Lung (tissue), 12 donors: ENCODE data around the gene SLC25A21. TPM values are rescaled to one million over a fixed set of nuclear protein-coding genes. Genes with fewer than 3 reads are reported as not detected.
"Not testable (repeated sequence)": the region's sequence is repeated elsewhere in the genome, so short reads cannot be mapped to it uniquely, and the experiment has no call there.

Experiments
- ATAC-seq: fragments of 200-7000 bp; cut with Tn5 transposase; one replicate; pipeline ENCODE4 v1.9.1; 2020; ENCODE audit warnings: moderate number of reproducible peaks; ENCODE audit not compliant: insufficient read depth, low FRiP score
- DNase-seq, 3 donors: peaks; one replicate each; pipeline ENCODE4 v3.0.0-alpha.2; 2013 to 2017
- H3K27ac ChIP-seq, 2 donors: one replicate each; pipeline ENCODE4 v1.5.1; 2013; ENCODE audit warnings: mild to moderate bottlenecking in 2 of 2, moderate library complexity in 2 of 2, control low read depth in 1 of 2, inconsistent platforms in 1 of 2, low read depth in 1 of 2, low read length in 1 of 2
- H3K27me3 ChIP-seq, 3 donors: one replicate each; pipeline ENCODE4 v1.5.1; 2013; ENCODE audit warnings: low read length in 2 of 3; ENCODE audit not compliant: control insufficient read depth in 3 of 3, insufficient read depth in 3 of 3
- H3K36me3 ChIP-seq, 4 donors: one replicate each; pipeline ENCODE4 v1.5.1; 2013; ENCODE audit warnings: low read length in 4 of 4, mild to moderate bottlenecking in 1 of 4, moderate library complexity in 1 of 4; ENCODE audit not compliant: control insufficient read depth in 4 of 4, insufficient read depth in 4 of 4
- H3K4me1 ChIP-seq, 5 donors: one replicate each; pipeline ENCODE4 v1.5.1; 2013; ENCODE audit warnings: low read length in 5 of 5, mild to moderate bottlenecking in 2 of 5, moderate library complexity in 1 of 5; ENCODE audit not compliant: control insufficient read depth in 5 of 5, insufficient read depth in 5 of 5
- H3K4me3 ChIP-seq: one replicate; pipeline ENCODE4 v1.5.1; 2013; ENCODE audit warnings: mild to moderate bottlenecking, control low read depth, moderate library complexity
- H3K9ac ChIP-seq, 2 donors: one replicate each; pipeline ENCODE4 v1.5.1; 2013; ENCODE audit warnings: low read length in 2 of 2, control low read depth in 1 of 2; ENCODE audit not compliant: insufficient read depth in 1 of 2
- H3K9me3 ChIP-seq, 4 donors: one replicate each; pipeline ENCODE4 v1.5.1; 2013; ENCODE audit warnings: low read length in 3 of 4, mild to moderate bottlenecking in 1 of 4, moderate library complexity in 1 of 4; ENCODE audit not compliant: control insufficient read depth in 4 of 4, insufficient read depth in 3 of 4
- CTCF ChIP-seq: IDR thresholded peaks from 2 replicates; pipeline ENCODE4 v1.5.1; 2012; ENCODE audit warnings: mild to moderate bottlenecking; ENCODE audit errors: control extremely low read depth, extremely low read depth
- whole genome bisulfite sequencing, 2 donors: extraction: QIAGEN DNeasy Blood & Tissue Kit; methylation state at CpG; one replicate each; pipeline ENCODE4 v1.1.7; 2013; 5-methylcytosine and 5-hydroxymethylcytosine counted together
- polyA plus RNA-seq, 2 donors: library from polyadenylated mRNA; stranded (reverse); fragments of 200-250 nt; gene quantifications; one replicate each; pipeline ENCODE4 v1.2.1, GENCODE V29; 2013
- total RNA-seq, 2 donors: library from RNA; depleted of rRNA in 1 of 2; stranded (reverse); fragments of >200 nt in 1 of 2; gene quantifications; one replicate each; pipeline ENCODE4 v1.2.1, GENCODE V29; 2014 to 2021
- donor health status: control.
- donor health status: control.
- donor health status: Bipolar disorder and iron deficiency.
- donor health status: healthy.
- donor health status: DM: yes; HTN: yes; CAD: no.

Gene SLC25A21
- total and polyA plus RNA-seq, 4 donors = 0.23 to 2.6 (median 0.42) TPM

DNA sequence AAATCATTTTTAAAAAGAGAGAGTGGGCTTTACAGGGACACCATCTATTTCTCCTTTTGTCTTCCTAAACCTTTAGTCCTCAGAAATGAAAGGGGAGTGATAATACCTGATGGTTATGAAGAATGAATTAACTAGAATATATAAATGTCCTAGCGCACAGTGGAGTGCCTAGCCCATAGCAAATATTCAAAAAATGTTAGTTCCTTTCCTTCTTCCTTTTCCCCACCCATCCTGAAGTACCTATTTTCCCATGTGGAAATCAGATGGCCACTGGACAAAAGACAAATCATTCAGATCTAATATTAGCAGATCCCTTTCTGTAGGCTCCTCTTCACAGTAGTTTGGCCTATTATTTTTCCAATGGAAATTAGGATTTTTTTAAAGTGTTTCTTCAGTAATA lies 90.0 kb downstream of the SLC25A21 start:
- ATAC-seq = no peak
- no peak for TF ChIP-seq CTCF
- Histone ChIP-seq H3K9me3 (no peaks in the 10 kb centered on the region), H3K36me3 (no peaks in the 10 kb centered on the region), H3K27me3 (no peaks in the 10 kb centered on the region), H3K4me1 (no peaks in the 10 kb centered on the region), H3K9ac (no peak overlapping the region), H3K4me3 (no peak overlapping the region), H3K27ac (no peak overlapping the region)
- WGBS, 2 donors = 0% methylated on average over 1 of the region's 1 CpG
- DNase-seq = no peak

DNA sequence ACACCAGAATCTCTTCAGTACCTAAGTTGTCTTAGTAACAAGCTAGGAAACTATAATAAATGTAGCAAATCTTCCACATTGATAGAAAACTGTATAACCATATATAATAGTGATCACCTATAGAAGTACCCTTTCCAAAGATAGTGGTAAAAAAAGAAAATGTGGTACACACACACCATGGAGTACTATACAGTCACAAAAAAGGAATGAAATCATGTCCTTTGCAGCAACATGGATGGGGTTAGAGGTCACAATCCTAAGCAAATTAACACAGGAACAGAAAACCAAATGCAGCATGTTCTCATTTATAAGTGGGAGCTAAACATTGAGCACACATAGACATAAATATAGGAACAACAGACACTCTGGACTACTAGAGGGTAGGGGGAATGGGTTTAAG lies 90.5 kb downstream of the SLC25A21 start:
- Histone ChIP-seq H3K36me3 (no peaks in the 10 kb centered on the region), H3K27ac (no peak overlapping the region), H3K9ac (no peak overlapping the region), H3K4me1 (no peaks in the 10 kb centered on the region), H3K27me3 (no peaks in the 10 kb centered on the region), H3K9me3 (no peaks in the 10 kb centered on the region), H3K4me3 (no peak overlapping the region)
- ATAC-seq = no peak
- no peak for DNase-seq
- no peak for TF ChIP-seq CTCF

GRCh38 chr14:37081218-37081617 lies 91.2 kb downstream of the SLC25A21 start:
- Histone ChIP-seq H3K4me1 (no peaks in the 10 kb centered on the region), H3K9me3 (no peaks in the 10 kb centered on the region), H3K9ac (no peak overlapping the region), H3K4me3 (no peak overlapping the region), H3K27ac (no peak overlapping the region), H3K36me3 (no peaks in the 10 kb centered on the region), H3K27me3 (no peaks in the 10 kb centered on the region)
- TF ChIP-seq CTCF = no peak
- 88 to 93% methylated on average over 2 of the region's 2 CpGs for WGBS, 2 donors
- ATAC-seq (no peak), DNase-seq (no peak)

DNA sequence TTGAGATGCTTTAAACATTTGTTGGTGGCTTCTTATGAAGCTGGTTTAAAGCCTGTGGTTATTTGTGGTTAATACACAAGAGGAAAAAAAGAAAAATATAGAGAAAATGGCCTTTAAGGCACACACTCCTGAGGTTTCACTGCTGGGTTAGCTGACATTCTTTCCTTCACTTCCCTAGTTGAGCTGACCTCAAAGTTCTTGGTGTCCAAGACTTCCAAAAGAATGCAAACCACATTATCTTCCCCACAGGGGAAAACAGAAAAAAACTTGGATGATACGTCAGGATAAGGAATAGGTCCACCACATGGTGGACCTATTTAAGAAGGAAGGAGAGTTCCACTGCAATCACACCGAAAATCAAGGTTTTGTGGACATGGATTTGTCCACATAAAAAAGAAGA lies 94.3 kb downstream of the SLC25A21 start:
- WGBS, 2 donors = 61 to 80% methylated on average over 2 of the region's 2 CpGs
- ATAC-seq (no peak), DNase-seq (no peak)
- Histone ChIP-seq H3K4me1 (no peaks in the 10 kb centered on the region), H3K9me3 (no peaks in the 10 kb centered on the region), H3K9ac (no peak overlapping the region), H3K36me3 (no peaks in the 10 kb centered on the region), H3K27ac (no peak overlapping the region), H3K4me3 (no peak overlapping the region), H3K27me3 (no peaks in the 10 kb centered on the region)
- TF ChIP-seq CTCF = no peak

GRCh38 chr14:37074320-37074719 lies 98.1 kb downstream of the SLC25A21 start:
- DNase-seq = peak in 2 of 3 donors; percentile 33 to 59
- WGBS, 2 donors = 69 to 74% methylated on average over 4 of the region's 4 CpGs

More at GRCh38 chr14:37074320-37074719, 98.1 kb downstream of the SLC25A21 start:
- not testable (repeated sequence) for ATAC-seq, H3K9ac ChIP-seq, H3K36me3 ChIP-seq, H3K4me1 ChIP-seq, H3K27ac ChIP-seq, H3K4me3 ChIP-seq, H3K27me3 ChIP-seq, H3K9me3 ChIP-seq
